GM19463 (cell line): ENCODE results near the gene EDA.

ENCODE experiments used
- ATAC-seq: cut with Tn5 transposase; IDR thresholded peaks from one replicate; pipeline ENCODE4 v1.9.1; 2021; ENCODE audit warnings: mild to moderate bottlenecking, moderate library complexity; ENCODE audit not compliant: unreplicated experiment

Gene EDA

DNA sequence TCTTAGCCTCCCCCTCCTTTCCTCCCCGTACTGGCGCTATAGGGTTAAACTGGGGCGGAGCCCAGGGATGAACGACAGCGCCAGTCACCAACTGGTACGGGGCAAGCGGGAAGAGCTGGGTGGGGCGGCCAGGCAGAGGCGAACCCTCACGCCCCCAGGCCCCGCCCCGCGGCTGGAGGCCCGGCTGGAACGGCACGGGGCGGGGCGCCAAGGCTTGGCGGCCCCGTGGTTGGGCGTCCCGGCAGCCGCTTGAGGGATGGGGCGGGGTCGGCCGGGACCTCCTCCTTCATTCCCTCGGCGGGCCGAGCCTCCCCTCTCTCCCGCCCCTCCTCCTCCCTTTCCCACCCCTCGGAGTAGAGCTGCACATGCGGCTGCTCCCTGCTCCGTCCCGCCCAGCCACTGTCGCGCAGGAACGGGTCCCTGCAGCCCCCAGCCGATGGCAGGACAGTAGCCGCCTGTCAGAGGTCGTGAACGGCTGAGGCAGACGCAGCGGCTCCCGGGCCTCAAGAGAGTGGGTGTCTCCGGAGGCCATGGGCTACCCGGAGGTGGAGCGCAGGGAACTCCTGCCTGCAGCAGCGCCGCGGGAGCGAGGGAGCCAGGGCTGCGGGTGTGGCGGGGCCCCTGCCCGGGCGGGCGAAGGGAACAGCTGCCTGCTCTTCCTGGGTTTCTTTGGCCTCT, at the start of gene EDA:
Gene EDA, plus strand, starts transcription at position 335 of the 678 bp plus-strand sequence.
- ATAC-seq: peak; percentile 90

GRCh38 chrX:69568828-69569227, 47.1 kb upstream of the EDA start:
- ATAC-seq: no peak

DNA sequence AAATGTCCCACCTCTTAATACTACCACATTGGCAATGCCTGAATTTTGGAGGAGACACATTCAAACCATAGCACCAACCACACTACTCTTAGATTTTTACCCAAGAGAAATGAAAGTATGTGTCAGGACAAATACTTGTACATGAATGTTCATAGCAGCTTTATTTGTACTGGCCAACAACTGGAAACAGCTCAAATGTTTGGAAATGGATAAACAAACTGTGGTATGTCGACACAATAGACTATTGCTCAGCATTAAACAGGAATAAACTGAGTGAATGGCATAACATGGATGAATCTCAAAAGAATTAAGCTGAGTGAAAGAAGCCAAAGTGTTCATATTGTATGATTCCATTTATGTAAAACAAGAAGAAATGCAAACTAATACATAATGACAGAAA, 18.5 kb upstream of the EDA start:
- ATAC-seq: no peak

- no peak for ATAC-seq
Measured at GRCh38 chrX:69600182-69600581, 15.7 kb upstream of the EDA start.

DNA sequence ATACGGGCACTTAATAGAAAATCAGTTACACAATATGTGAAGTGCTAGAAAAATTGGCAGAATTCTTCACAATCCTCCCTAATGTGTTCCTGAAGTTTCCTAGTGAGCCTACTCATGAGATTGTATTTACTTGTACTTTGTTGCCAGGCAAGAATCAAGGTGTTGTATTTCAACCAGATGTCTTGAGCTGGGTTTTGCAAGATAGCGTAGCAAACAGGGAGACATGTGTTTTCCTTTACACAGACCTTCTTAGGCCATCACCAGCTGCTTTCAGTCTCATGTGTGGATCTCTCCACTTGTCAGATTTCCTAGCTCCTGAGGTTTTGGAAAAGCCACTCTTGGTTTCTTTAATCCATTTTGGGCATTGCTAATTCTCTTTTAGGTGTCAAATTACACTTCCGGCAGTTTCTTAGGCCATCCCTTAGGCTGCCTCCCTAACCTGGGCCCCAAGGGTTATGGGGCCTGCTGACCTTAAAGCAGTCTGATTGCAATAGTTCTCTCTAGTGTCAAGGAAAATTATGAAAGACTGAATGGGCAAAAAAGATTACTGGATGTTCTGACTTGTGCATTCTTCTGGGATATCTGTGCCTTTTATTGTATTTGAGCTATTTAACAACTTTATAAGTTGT, 12.2 kb upstream of the EDA start:
- ATAC-seq: no peak

DNA sequence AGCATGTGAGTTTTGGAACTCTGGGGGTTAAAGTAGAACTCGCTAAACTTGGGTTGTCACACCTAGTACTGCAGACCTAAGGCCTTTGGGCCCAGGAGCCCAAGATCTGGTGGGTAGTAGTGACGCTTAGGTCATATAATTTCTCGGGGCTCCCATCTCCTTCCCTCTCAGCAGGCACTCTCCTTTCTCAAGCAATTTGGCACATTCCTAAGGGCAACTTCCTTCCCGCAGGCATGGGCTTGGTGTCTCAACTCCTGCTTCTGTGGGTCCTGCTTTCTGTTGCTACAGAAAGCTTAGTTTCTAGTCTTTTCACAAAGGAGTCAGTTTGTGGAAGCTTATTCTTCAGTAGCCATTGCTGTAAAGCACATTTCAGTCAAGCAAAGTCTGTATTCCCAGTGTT, 10.4 kb upstream of the EDA start:
- no peak for ATAC-seq

DNA sequence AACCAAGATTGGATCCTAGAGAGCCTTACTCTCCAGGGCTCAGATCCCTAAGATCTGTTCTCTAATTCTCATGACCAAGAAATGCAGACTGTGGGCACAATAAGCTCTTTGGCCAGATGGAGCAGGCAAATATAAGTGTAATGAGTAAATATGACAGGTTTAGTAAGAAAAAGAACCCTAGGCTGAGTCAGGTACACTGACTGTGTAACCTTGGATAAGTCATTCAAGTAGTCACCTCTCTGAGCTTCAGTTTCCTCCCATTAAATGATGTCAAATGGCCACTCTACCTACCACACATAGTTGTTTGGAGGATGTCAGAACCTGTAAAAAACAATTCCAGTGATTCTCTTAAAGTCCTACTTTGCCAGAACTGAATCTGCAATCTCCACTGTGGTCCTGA, 8.3 kb upstream of the EDA start:
- ATAC-seq: no peak

DNA sequence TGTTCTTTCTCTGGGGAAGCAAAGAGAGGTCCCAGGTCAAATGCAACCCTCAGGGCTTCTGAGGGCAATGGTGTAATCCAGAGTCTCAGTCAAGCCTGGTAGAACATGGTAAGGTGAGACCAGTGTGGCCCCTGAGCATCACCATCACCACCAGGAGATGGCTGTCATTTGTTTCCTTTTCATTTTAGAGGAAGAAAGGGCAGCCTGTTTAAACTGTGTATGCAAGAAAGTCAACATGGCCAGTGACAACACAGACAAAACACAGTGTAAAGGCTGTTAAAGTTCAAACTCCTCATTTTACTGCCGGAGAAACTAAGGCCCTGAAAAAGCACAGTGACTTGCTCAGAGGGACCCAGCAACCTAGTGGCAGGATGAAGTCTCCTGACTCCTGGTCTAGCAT, 2.0 kb upstream of the EDA start:
- ATAC-seq: no peak

DNA sequence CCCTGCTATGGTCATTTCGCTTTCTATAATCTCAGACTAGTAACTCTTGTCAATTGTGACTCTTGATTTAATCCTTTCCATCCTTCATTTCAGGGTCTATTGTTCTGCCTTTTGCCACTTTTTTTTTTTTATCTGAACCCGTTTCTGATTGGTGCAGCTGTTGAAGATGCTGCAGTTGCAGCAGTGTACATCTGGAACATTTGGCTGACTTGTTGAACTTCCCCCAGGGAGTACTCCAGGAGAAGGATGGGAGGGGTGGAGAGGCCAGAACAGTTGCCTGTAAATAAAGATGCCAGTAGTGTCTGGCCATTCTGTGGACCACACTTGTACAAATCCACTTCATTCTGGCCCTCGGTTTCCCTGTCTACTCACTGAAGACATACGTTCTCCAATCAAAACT, 1.0 kb upstream of the EDA start:
- ATAC-seq: no peak

DNA sequence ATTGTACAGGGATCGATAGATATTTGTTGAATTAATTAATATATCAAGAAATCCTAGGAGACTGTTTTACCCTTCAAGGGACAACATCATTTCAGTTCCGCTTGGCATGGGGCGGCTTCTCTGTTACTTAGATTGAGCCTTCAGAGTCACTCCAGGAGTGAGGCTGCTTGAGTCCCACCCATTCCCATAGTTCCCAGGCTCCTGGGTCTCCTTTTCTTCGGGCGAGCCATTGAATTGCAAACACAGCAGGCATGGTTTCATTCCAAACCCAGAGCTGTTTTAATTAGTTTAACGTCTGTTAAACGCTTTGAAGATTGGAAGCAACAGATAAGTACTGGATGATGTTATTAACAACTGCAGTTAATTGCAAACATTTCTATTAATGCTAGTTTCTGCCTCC, 571 bp upstream of the EDA start:
- ATAC-seq: no peak

DNA sequence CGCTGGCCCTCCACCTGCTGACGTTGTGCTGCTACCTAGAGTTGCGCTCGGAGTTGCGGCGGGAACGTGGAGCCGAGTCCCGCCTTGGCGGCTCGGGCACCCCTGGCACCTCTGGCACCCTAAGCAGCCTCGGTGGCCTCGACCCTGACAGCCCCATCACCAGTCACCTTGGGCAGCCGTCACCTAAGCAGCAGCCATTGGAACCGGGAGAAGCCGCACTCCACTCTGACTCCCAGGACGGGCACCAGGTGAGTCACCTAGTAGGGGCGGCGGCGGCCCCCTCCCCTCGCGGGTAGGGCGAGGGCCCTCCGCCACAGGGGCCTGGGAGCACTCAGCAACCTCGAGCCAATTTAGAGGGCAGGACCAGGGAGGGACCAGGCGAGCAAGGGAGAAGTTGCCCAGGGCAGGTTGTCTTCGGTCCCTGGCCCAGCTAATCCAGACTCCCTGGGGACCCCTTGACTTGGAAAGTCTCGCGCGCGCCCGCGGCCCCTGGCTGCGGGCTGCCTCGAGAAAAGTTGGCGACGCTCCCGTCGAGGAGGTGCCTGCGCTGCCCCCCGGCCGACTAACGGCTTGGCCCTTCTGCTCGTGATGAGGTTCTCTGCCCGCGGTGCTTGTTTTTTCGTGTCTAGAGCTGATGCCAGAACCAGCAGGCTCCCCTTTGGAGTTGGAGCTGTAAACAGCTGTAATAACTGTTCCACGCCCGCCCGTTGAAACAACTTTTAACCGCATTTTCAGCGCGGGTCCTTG, 717 bp downstream of the EDA start:
- ATAC-seq: no peak

- no peak for ATAC-seq
Measured at GRCh38 chrX:69618803-69619202, 2.9 kb downstream of the EDA start.

- ATAC-seq: no peak
Measured at GRCh38 chrX:69626129-69626528, 10.2 kb downstream of the EDA start.

GRCh38 chrX:69627744-69628143, 11.8 kb downstream of the EDA start:
- ATAC-seq: no peak

DNA sequence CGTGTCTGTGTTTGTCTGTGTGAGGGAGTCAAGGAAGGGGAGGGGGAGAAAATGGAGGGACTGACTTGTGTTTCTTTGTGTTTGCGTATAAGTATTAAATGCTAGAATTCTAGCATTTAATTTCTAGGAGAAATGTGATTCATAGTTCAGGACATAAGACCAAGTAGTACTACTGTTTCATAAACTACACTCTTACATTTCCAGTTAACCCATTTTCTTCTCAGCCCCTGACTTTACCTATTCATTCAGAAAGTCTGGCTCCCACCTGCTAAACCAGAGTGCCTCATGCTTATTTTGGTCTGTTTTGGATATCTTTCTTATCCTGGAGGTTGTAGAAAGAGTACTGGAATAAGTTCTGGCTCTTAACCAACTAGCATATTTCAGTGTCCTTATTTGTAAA, 14.2 kb downstream of the EDA start:
- ATAC-seq: no peak

GRCh38 chrX:69664693-69665092, 48.8 kb downstream of the EDA start:
- ATAC-seq: no peak

DNA sequence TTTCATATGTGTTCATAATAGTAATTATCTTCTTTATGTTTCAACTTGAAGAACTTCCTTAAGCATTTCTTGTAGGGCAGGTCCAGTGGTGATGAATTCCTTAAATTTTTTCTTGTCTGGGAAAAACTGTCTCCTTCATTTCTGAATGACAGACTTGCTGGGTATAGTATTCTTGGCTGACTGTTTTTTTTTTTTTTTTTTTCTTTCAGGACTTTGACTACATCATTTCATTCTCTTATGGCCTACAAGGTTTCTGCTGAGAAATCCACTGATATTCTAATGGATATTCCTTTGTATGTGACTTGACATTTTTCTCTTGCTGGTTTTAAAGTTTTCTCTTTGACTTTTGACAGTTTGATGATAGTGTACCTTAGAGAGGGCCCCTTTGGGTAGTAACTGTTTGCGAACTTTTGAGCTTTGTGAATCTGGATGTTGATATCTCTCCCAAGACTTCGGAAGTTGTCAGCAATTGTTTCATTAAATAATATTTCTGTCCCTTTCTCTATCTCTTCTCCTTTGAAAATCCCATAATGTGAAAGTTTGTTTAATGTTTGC, 54.2 kb downstream of the EDA start:
- ATAC-seq: no peak

GRCh38 chrX:69674891-69675290, 59.0 kb downstream of the EDA start:
- ATAC-seq: no peak

GRCh38 chrX:69705818-69706217, 89.9 kb downstream of the EDA start:
- no peak for ATAC-seq

- ATAC-seq: no peak
Measured at GRCh38 chrX:69718102-69718501, 102.2 kb downstream of the EDA start.

DNA sequence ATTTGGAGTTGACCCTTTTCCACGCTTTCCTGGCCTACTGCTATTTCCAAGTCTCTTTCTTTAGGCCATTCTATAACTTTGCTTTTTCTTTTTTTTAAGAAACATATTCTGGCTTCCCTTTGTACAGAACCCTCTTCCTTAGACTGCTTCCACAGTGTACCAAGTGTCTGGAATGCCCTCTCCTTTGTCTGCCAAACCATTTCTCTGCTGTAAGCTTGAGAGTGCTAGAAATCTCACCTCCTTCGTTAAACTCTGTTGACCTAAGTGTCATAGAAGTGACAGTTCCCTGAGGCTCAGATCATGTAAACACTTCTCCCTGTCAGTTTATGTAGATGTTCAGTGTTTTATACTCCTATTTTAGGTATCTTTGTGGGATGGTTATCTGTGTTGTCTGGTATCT, 108.4 kb downstream of the EDA start:
- no peak for ATAC-seq

GRCh38 chrX:69740317-69740716, 124.4 kb downstream of the EDA start:
- no peak for ATAC-seq
